ENCODE results near the gene CTSA.

Gene CTSA

DNA sequence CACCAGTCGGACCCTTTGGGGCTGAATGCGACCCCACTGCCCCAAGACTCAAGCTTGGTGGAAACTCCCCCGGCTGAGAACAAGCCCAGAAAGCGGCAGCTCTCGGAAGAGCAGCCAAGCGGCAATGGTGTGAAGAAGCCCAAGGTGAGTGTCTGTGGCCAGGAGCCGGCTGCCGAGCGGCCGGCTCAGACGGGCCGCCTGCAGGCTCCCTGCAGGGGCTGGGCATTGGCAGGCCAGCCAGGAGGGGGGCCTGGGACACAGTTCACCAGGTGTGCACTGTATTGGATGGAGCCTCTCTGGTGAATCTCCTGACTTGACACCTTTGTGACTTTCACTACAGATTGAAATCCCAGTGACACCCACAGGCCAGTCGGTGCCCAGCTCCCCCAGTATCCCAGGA is 49.3 kb downstream of the CTSA start:
- no peak overlapping the region for H3K4me3 ChIP-seq (ENCODE audit: control insufficient read depth, low read depth, low read length)
- DNase-seq (ENCODE audit: low read depth): no peak
- TF ChIP-seq, protein P1, sequence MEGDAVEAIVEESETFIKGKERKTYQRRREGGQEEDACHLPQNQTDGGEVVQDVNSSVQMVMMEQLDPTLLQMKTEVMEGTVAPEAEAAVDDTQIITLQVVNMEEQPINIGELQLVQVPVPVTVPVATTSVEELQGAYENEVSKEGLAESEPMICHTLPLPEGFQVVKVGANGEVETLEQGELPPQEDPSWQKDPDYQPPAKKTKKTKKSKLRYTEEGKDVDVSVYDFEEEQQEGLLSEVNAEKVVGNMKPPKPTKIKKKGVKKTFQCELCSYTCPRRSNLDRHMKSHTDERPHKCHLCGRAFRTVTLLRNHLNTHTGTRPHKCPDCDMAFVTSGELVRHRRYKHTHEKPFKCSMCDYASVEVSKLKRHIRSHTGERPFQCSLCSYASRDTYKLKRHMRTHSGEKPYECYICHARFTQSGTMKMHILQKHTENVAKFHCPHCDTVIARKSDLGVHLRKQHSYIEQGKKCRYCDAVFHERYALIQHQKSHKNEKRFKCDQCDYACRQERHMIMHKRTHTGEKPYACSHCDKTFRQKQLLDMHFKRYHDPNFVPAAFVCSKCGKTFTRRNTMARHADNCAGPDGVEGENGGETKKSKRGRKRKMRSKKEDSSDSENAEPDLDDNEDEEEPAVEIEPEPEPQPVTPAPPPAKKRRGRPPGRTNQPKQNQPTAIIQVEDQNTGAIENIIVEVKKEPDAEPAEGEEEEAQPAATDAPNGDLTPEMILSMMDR (IDR thresholded peaks at IDR 0.05; ENCODE audit: control insufficient read depth, insufficient read depth, low read depth, low read length, missing control alignments): no peak

DNA sequence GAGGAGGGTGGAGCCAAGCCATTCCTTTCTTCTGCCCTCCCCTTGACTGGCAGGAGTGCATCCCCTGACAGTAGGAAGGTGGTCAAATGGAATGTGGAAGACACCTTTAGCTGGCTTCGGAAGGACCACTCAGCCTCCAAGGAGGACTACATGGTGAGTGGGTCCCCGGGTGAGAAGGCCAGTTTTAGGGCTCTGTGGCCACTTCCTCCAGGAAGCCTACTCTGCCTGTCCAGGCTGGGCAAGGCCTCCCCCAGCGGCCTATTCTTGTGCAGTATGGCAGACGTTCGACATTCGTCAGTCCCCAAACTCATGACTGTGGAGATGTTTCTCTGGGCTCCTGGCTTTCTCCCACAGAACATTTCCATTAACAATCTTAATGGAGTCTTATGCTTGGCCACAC is 52.5 kb downstream of the CTSA start:
- TF ChIP-seq, protein P1 (IDR thresholded peaks at IDR 0.05; ENCODE audit: control insufficient read depth, insufficient read depth, low read depth, low read length, missing control alignments): no peak
- H3K4me3 ChIP-seq (ENCODE audit: control insufficient read depth, low read depth, low read length): no peak overlapping the region
- no peak for DNase-seq (ENCODE audit: low read depth)

DNA sequence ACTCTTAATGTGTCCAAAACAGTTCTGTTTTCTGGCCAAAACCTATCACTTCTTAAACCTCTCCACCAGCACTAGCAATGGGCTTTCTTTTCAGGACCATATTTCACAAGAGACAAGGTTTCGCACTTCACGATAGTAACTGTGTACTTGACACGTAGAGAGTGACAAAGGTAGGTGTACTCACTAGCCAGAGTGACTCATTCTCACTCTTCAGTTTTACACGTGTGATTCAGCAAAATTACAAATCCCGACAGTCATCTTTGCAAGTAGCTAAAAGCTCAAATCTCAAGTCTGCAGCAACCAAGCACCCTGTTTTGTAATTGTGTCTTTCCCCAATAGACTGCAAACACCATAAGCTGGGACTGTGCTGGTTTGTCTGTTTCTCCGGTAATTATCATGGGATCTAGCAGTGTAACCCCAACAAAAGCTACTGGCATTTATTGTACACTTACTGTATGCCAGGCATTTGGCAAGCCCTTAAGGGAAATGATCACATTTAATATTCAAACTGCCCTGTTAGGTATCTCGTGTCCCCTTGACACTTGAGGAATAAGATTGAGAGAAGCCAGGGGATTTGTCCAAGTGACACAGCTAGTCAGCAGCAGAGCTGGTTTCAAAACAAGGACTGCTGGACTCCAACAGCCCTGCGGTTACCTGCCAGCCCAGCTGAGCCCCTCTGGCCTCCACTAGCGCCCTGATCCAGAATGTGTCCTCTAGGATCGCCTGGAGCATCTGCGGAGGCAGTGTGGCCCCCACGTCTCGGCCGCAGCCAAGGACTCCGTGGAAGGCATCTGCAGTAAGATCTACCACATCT is 53.2 kb downstream of the CTSA start:
- no peak overlapping the region for H3K4me3 ChIP-seq (ENCODE audit: control insufficient read depth, low read depth, low read length)
- TF ChIP-seq, protein P1 (IDR thresholded peaks at IDR 0.05; ENCODE audit: control insufficient read depth, insufficient read depth, low read depth, low read length, missing control alignments): no peak
- DNase-seq (ENCODE audit: low read depth): no peak

DNA sequence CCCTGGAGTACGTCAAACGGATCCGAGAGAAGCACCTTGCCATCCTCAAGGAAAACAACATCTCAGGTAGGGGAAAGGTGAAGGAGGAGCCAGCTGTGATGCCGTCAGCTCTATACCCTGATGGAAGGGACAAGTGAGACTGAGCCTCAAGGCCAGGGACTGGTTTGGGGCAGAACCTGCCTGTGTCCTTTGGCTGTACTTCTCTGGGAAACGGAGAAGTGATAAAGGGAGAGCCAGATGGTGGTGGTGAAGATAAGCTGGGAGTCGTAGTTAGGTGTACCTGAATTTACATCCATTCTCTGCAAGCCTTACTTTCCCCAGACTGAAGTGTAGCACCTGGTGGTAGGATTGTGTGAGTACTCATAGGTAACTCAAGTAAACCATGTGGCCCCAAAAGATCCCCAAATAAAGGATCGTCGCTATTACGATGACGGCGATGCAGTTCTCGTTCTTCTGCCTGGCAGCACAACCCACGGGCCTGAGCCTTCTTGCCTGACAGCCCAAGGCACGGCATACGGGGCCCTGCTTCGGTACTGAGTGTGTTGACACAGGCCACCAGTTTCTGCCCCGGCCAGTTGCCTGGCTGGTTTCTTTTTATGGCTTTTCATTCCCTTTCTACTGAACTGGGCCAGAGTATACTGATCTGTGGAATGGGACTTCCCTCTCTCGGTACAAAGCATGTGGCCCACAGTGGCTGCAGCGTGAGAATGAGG is 54.0 kb downstream of the CTSA start:
- TF ChIP-seq, protein P1 (IDR thresholded peaks at IDR 0.05; ENCODE audit: control insufficient read depth, insufficient read depth, low read depth, low read length, missing control alignments): no peak
- no peak for DNase-seq (ENCODE audit: low read depth)
- no peak overlapping the region for H3K4me3 ChIP-seq (ENCODE audit: control insufficient read depth, low read depth, low read length)

DNA sequence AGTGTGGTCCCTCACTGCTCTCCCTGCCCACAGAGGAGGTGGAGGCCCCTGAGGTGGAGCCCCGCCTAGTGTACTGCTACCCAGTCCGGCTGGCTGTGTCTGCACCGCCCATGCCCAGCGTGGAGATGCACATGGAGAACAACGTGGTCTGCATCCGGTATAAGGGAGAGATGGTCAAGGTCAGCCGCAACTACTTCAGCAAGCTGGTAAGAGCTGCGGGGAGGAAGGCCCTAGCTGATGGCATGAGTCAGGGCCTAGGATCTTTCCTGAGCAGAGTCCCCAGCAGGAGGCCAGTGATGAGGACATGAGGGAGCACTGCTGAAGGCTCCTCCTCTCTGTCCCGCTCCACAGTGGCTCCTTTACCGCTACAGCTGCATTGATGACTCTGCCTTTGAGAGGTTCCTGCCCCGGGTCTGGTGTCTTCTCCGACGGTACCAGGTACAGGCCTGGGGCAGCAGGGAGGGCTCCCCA is 54.6 kb downstream of the CTSA start:
- DNase-seq (ENCODE audit: low read depth): no peak
- TF ChIP-seq, protein P1 (IDR thresholded peaks at IDR 0.05; ENCODE audit: control insufficient read depth, insufficient read depth, low read depth, low read length, missing control alignments): no peak
- H3K4me3 ChIP-seq (ENCODE audit: control insufficient read depth, low read depth, low read length): no peak overlapping the region

DNA sequence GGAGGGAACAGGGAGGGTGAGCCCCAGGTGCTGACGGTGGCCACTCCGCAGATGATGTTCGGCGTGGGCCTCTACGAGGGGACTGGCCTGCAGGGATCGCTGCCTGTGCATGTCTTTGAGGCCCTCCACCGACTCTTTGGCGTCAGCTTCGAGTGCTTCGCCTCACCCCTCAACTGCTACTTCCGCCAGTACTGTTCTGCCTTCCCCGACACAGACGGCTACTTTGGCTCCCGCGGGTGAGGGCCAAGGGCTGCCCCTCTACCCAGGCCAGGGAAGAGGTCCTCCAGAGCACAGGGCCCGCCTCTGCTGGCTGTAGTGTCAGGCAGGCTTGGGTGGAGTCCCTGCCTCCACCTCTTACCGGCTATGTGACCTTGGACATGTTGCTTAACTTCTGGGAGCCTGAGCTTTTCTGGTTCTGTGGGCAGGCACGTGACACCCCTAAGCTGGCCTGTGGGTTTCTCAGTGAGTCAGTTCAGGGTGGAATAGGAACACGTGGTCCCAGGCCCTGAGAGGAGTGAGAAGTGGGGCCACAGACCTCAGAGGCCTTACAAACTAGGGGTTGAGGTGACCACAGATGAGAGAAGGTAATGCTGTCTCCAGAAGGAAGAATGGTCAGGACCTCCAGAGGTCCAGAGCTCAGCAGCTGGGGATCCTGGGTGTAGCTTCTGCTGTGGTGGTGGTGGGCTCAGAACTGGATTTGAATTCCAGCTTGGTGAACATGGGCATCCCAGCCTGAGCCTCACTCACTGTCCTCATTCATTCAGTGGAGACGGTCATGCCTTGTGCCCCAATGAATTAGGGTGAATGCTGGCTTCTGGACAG is 55.2 kb downstream of the CTSA start:
- H3K4me3 ChIP-seq (ENCODE audit: control insufficient read depth, low read depth, low read length): no peak overlapping the region
- TF ChIP-seq, protein P1 (IDR thresholded peaks at IDR 0.05; ENCODE audit: control insufficient read depth, insufficient read depth, low read depth, low read length, missing control alignments): no peak
- no peak for DNase-seq (ENCODE audit: low read depth)
